Stimulated activated naive CD8-positive, alpha-beta T cell treated with anti-CD3 and anti-CD28 coated beads, Interleukin-15, Interleukin-2, amounts not matched to agents 100 ng/mL and 50 ng/mL, for 24 hours (primary cell): ENCODE measurements around the gene SYT2.
"Not testable (repeated sequence)": the region's sequence is repeated elsewhere in the genome, so short reads cannot be mapped to it uniquely, and the experiment has no call there.

Source experiments
- H3K27ac Mint-ChIP-seq: one replicate; pipeline ENCODE4 v1.8.0; 2021; ENCODE audit warnings: mild to moderate bottlenecking, mixed read lengths
- H3K27me3 Mint-ChIP-seq: one replicate; pipeline ENCODE4 v1.8.0; 2021; ENCODE audit warnings: mixed read lengths
- H3K36me3 Mint-ChIP-seq: one replicate; pipeline ENCODE4 v1.8.0; 2021; ENCODE audit warnings: low read depth, mixed read lengths
- H3K4me1 Mint-ChIP-seq: one replicate; pipeline ENCODE4 v1.8.0; 2021; ENCODE audit warnings: low read depth, mixed read lengths
- H3K4me3 Mint-ChIP-seq: one replicate; pipeline ENCODE4 v1.8.0; 2021; ENCODE audit warnings: mild to moderate bottlenecking, mixed read lengths
- H3K9me3 Mint-ChIP-seq: one replicate; pipeline ENCODE4 v1.8.0; 2021; ENCODE audit warnings: mixed read lengths

Gene SYT2

DNA sequence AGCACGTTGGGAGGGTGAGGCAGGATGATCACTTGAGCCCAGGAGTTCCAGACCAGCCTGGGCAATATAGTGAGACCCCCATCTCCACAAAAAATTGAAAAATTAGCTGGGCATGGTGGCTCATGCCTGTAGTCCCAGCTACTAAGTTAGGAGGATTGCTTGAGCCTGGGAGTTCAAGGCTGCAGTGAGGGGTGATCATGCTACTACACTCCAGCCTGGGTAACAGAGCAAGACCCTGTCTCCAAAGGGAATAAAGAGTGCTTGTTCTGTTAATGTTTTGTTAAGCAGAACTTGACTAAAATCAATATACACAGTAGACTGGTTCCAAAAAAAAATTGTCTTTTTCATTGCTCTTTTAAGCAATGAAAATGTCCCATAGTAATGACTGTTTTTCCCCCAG is 146.4 kb downstream of the SYT2 start:
- no peaks in the 10 kb centered on the region for H3K27me3 Mint-ChIP-seq
- H3K36me3 Mint-ChIP-seq = peaks cover 19% of the 10 kb centered on the region
- H3K4me1 Mint-ChIP-seq = peaks cover 19% of the 10 kb centered on the region
- no peak overlapping the region for H3K27ac Mint-ChIP-seq
- no peak overlapping the region for H3K4me3 Mint-ChIP-seq
- no peaks in the 10 kb centered on the region for H3K9me3 Mint-ChIP-seq

DNA sequence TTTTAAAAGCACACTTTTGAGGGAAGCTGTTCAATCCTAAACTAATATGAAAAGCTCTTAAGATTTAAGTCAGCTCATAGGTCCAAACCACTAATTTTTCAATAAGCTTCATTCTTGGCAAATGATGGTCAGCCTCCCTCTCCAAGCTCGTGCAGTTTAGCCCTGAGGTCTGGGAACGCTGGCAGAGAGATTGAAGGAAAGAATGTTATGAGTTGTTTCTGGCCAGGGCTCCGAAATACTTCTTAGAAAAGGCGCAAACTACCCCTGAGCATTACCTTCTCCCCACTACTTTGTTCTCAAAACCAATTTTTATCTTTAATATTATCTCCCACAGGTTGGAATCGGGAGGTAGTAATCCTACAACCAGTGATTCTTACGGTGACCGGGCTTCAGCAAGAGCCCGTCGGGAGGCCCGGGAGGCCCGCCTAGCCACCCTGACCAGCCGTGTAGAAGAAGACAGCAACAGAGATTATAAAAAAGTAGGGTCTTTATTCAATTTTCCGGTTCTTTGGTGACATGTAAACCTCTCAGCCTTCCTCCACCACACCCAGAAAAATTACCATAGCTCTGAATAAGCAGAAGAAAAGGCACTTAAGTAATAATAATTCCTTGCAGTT is 147.7 kb downstream of the SYT2 start:
- H3K4me1 Mint-ChIP-seq = peaks cover 19% of the 10 kb centered on the region
- peaks cover 8% of the 10 kb centered on the region for H3K36me3 Mint-ChIP-seq
- no peaks in the 10 kb centered on the region for H3K9me3 Mint-ChIP-seq
- H3K4me3 Mint-ChIP-seq = no peak overlapping the region
- no peak overlapping the region for H3K27ac Mint-ChIP-seq
- no peaks in the 10 kb centered on the region for H3K27me3 Mint-ChIP-seq

DNA sequence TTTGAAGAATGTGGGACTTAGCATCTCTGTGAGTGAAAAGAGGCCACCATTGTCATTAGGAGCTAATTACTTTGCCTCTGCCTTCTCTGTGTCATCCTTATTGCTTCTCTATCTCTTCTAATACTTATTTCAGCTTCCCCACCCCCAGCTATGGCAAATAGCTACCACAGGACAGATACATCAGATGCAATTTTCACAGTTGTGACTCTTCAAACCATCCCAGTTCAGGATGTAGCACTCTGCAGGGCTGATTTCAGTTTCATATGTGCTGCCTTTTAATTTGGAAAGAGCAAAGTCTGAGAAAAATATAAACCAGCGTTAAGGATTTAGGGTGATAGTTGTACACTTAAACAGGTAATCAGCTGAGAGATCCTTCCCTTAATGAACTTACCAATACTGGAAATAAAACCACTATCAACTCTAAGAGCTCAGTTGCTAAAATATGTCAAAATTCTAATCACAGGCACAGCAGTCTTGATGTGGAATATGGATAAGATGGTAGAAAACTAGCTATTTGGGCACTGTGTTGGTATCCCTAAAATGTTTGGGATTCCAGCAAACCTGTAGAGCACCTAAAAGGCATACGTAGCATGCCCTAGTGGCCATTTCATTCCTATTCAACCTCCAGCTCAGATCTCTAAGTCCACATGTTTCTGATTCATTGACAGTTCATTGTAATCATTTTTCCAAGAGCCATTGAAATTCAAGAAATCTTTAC is 148.4 kb downstream of the SYT2 start:
- Mint-ChIP-seq H3K27me3 (no peaks in the 10 kb centered on the region), H3K36me3 (peaks cover 3% of the 10 kb centered on the region), H3K4me1 (peaks cover 15% of the 10 kb centered on the region), H3K4me3 (no peak overlapping the region), H3K27ac (no peak overlapping the region), H3K9me3 (no peaks in the 10 kb centered on the region)

DNA sequence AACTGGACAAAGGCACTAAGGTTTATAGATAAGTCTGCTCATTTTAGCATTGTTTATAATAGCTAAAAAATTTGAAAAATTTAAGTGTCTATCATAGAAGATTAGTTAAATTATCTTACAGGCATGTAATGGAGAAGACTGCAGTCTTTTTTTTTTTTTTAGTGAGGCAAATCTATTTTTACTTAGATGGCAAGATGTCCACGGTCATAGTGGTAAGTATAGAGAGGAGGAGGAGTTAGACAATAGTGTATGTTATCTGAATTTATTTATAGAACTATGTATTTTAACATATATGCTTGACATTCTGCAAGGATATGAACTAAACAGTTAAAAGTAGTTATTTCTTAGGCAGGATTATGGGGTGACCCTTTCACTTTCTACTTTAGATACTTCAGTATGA is 149.0 kb downstream of the SYT2 start:
- H3K27me3 Mint-ChIP-seq = no peaks in the 10 kb centered on the region
- no peaks in the 10 kb centered on the region for H3K9me3 Mint-ChIP-seq
- H3K4me1 Mint-ChIP-seq = peaks cover 12% of the 10 kb centered on the region
- H3K27ac Mint-ChIP-seq = no peak overlapping the region
- no peak overlapping the region for H3K4me3 Mint-ChIP-seq
- H3K36me3 Mint-ChIP-seq = peaks cover 3% of the 10 kb centered on the region

DNA sequence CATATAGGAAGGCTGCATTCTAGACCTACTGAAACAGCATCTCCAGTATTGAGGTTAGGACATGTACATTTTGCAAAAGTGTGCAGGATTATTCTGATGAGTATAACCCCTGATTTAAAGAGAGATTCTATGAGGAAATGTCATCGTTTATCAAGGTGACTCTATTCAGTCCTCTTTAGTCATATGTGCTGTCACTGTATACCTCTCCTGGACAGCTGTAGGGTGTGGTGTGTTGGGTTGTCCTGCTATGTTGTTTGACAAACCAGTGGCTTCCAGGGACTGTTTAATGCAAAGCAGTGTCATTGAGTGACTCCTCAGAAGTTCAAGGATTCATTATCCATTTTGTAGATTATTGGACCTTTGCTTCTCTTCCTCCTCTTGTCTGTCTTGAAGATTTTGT is 152.6 kb downstream of the SYT2 start:
- not testable (repeated sequence) for H3K27ac Mint-ChIP-seq, H3K9me3 Mint-ChIP-seq, H3K36me3 Mint-ChIP-seq, H3K27me3 Mint-ChIP-seq, H3K4me1 Mint-ChIP-seq, H3K4me3 Mint-ChIP-seq

DNA sequence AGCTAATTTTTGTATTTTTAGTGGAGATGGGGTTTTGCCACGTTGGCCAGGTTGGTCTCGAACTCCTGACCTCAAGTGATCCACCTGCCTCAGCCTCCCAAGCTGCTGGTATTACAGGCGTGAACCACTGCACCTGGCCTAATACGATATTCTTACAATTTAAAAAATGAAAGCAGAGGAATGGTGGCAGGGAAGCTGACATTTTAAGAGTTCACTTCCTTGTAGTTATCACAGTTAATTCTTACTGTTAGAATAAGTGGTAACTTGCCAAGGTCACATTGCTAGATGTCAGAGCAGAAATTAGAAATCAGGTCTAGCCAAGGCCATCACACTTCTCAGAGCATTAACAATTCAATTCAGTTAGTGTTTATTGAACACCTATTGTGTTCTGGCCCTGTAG is 154.2 kb downstream of the SYT2 start:
- not testable (repeated sequence) for H3K9me3 Mint-ChIP-seq, H3K27ac Mint-ChIP-seq, H3K36me3 Mint-ChIP-seq, H3K4me1 Mint-ChIP-seq, H3K4me3 Mint-ChIP-seq, H3K27me3 Mint-ChIP-seq

DNA sequence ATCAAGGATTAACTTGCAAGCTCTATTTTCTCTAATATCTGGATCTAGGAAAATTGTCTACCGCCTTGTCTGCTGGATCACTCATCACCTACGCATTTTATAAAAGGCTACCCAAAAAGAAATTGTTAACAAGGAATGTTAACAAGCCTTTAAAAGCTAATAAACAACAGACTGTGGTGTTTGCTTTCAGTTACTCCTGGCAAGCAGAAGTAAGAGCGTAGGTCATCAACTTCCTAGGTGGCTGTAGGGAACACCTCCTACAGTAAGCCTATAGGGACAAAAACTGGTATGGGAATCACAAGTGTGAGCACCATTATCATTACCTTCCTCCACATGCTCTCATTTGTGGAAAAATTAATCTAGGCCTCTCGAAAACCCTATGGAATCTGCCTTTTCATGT is 155.6 kb downstream of the SYT2 start:
- H3K4me3 Mint-ChIP-seq, H3K4me1 Mint-ChIP-seq, H3K36me3 Mint-ChIP-seq, H3K27me3 Mint-ChIP-seq, H3K9me3 Mint-ChIP-seq, H3K27ac Mint-ChIP-seq: not testable (repeated sequence)

DNA sequence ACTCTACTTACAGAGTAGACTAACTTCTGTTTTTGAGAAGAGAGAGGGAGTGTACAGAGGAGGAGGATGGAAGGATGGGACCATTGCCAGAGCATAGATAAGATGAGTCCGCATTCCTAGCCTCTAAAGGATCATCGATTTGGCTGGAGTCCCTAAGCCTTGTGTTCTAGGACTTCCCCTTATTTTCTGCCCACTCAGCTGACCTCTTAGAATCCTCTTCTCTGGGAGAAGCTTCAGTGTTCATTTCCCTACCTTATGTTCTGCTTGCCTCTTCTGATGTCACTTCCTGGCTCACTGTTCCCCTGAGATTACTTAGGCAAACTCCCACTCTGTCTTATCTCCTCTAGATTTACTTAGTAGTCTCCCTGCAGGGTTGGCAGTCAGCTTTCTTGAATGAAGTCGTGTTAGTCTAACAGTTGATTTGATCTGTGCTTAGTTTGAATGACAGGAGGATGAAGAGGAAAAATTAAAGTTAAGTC is 156.7 kb downstream of the SYT2 start:
- no peaks in the 10 kb centered on the region for H3K27me3 Mint-ChIP-seq
- H3K36me3 Mint-ChIP-seq = peaks cover 5% of the 10 kb centered on the region
- no peaks in the 10 kb centered on the region for H3K9me3 Mint-ChIP-seq
- peaks cover 4% of the 10 kb centered on the region for H3K4me1 Mint-ChIP-seq
- H3K4me3 Mint-ChIP-seq = no peak overlapping the region
- no peak overlapping the region for H3K27ac Mint-ChIP-seq

DNA sequence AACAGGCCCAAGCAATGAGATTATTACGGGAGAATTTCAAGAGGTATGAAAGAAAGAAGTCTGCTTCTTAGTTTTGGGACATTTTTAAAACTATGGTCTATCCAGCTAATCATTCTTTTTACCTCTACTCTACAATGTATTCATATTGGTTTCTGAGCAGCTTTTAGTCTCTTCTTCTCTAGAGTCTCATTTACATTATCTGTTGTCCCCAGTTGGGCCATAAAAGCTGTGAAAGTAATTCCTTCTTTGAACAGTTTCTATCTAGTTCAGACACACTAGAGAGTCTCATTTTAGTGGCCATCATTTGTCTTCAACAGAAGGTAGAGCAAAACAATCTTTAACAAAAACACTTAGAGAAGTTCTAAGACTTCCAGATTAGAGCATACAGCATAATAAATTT is 157.2 kb downstream of the SYT2 start:
- H3K27ac Mint-ChIP-seq, H3K36me3 Mint-ChIP-seq: not testable (repeated sequence)

DNA sequence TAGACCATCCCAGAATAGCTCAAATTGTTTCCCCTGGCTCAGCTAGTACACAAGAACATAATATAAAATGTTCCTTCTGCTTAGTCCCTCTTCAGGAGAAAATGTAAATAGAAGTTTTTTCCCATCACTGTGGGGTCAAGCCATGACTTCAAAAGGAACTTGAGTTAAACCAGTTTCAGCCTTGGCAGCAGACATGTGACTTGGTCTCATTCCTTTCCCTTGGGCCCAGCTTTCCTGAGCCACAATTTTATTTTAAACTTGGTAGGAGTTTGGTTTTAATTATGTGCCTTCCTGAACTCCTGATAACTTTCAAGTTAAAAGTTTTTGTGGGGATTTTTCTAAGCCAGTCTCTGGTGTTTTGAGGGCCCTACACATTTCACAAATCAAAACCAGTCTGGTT is 157.6 kb downstream of the SYT2 start:
- not testable (repeated sequence) for H3K27me3 Mint-ChIP-seq, H3K4me1 Mint-ChIP-seq, H3K27ac Mint-ChIP-seq, H3K4me3 Mint-ChIP-seq, H3K9me3 Mint-ChIP-seq, H3K36me3 Mint-ChIP-seq

More for the DNA sequence above, 157.2 kb downstream of the SYT2 start:
- H3K4me1 Mint-ChIP-seq, H3K27me3 Mint-ChIP-seq, H3K9me3 Mint-ChIP-seq, H3K4me3 Mint-ChIP-seq: not testable (repeated sequence)

DNA sequence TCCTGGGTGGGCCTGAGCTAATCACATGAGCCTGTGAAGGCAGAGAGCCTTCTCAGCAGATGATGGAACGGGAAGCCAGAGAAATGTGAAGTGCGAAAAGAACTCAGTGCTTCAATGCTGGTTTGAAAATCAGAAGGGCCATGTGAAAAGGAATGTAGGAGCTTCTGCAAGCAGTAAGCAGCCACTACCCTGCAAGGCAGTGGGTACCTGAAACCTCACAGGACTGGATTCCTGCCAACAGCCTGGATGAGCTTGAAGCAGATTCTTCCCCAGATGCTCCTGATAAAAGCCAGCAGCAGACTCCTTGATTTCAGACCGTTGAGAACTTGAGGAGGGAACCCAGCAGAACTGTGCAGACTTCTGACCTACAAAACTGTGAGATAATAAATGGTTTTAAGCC is 158.6 kb downstream of the SYT2 start:
- H3K27ac Mint-ChIP-seq = no peak overlapping the region
- H3K4me1 Mint-ChIP-seq = peaks cover 10% of the 10 kb centered on the region
- H3K9me3 Mint-ChIP-seq = no peaks in the 10 kb centered on the region
- no peak overlapping the region for H3K4me3 Mint-ChIP-seq
- H3K36me3 Mint-ChIP-seq = peaks cover 5% of the 10 kb centered on the region
- H3K27me3 Mint-ChIP-seq = no peaks in the 10 kb centered on the region

DNA sequence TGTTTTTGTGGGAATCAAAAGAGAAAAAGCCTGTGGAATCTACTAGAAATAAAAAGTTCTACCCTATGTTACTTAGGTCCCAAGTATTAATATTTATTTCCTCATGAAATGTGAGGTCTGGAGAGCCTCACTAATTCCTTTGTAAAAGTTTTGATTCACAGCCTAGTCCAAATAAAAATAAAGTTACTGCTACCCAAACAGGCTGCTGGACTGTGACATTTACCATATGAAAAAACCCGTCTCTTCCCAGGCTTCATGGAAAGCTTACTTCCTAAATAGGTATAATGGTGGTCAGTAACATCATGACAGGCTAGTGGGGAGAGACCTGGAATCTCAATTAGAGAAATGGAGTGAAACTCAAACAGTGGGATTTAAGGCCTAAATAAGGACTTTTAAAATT is 160.2 kb downstream of the SYT2 start:
- H3K4me3 Mint-ChIP-seq, H3K9me3 Mint-ChIP-seq, H3K36me3 Mint-ChIP-seq, H3K27me3 Mint-ChIP-seq, H3K27ac Mint-ChIP-seq: not testable (repeated sequence)
- H3K4me1 Mint-ChIP-seq = peaks cover 21% of the 10 kb centered on the region

DNA sequence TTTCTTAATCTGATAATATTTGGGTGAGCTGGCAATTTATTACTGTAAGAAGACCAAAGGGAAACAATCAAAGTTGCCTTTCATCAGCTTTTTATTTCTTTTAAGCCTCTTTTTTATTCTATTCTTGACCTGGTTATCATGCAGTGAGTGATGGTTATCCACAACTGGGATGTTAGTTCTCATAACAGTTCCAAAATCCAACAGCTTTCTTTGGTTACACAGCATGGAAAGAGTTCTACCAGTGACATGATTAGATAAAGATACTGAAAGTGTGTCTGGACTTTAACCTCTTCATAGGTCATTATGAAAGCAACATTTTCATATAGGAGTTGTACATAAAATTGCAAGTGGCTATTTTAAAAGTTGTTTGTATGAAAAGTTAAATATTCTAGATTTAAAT is 163.0 kb downstream of the SYT2 start:
- H3K4me3 Mint-ChIP-seq = no peak overlapping the region
- H3K27ac Mint-ChIP-seq = no peak overlapping the region
- no peaks in the 10 kb centered on the region for H3K27me3 Mint-ChIP-seq
- peaks cover 5% of the 10 kb centered on the region for H3K36me3 Mint-ChIP-seq
- peaks cover 17% of the 10 kb centered on the region for H3K4me1 Mint-ChIP-seq
- H3K9me3 Mint-ChIP-seq = no peaks in the 10 kb centered on the region

DNA sequence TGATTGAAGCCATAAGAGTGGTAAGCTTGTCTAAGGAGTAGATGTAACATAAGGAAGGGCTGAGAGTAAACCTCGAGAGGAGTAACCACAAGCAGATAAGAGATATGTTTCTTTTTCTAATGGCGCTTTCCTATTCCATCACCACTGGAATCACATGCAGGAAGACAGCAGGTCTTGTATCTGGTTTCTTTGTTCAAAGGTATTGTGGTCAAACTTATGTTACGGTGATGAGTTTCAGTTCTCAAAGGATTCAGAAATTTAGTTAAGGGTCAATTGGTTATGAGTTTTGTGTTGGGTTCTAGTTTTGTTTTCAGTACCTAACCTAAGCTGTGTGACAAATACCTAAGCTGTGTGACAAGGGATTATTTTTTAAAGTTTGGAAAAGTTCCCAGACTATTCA is 163.5 kb downstream of the SYT2 start:
- not testable (repeated sequence) for H3K27me3 Mint-ChIP-seq, H3K9me3 Mint-ChIP-seq, H3K27ac Mint-ChIP-seq, H3K4me3 Mint-ChIP-seq, H3K36me3 Mint-ChIP-seq
- H3K4me1 Mint-ChIP-seq = peaks cover 17% of the 10 kb centered on the region

DNA sequence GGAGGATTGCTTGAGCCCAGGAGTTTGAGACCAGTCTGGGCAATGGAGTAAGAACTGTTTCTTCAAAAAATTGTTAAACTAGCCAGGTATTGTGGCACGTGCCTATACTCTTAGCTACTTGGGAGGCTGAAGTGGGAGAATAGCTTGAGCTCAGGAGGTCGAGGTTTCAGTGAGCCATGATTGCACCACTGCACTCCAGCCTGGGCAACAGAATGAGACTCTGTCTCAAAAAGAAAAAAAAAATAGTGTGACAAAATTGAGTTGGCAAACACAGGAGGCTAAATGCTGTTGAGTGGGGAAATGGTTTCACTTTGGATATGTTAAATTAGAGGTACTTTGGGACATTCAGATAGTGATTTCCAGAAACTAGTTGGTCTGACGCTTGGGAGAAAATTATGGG is 163.9 kb downstream of the SYT2 start:
- not testable (repeated sequence) for H3K27me3 Mint-ChIP-seq, H3K4me3 Mint-ChIP-seq, H3K36me3 Mint-ChIP-seq, H3K9me3 Mint-ChIP-seq, H3K27ac Mint-ChIP-seq
- H3K4me1 Mint-ChIP-seq = peaks cover 17% of the 10 kb centered on the region

DNA sequence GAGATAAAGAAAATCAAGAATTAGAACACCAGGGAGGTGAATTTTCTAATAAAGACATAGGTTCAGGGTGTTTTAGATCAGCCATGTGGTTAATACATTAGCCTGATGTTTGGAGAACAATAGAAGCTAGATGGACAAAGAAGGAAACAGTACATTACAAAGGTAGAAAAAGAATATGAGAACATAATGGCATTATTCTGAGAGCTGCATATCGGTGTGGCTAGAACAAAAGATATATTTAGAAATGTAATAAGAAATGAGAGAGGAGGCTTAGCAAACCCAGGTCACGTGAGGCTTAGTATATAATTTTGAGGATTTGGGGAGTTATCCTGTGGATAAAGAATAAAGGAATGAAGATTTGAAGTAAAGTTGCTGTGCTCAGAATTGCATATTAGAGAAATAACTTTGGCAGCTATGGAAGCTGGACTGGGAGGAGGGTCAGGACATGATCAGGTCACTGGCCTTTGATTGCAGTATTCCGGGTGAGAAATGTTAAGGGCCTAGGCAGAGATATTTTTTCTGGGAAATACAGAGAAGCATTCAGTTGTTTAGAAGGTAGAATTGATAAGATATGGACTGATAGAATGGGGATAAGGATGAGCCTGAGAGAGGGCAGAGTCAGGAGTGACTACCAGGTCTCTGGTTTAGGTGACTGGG is 164.5 kb downstream of the SYT2 start:
- H3K27me3 Mint-ChIP-seq, H3K27ac Mint-ChIP-seq, H3K9me3 Mint-ChIP-seq, H3K36me3 Mint-ChIP-seq, H3K4me3 Mint-ChIP-seq: not testable (repeated sequence)
- peaks cover 17% of the 10 kb centered on the region for H3K4me1 Mint-ChIP-seq
